ENCODE results near the gene AUTS2. TPM values are rescaled to one million over a fixed set of nuclear protein-coding genes. Genes with fewer than 3 reads are reported as not detected.

The AUTS2 gene
- total RNA-seq, 1 donor from 2014 or later, result 53.0 TPM

- no peak overlapping the region for H3K4me3 ChIP-seq
- no peak for TF ChIP-seq CTCF (IDR thresholded peaks at IDR 0.05)
- H3K9me3 ChIP-seq, result no peaks in the 10 kb centered on the region
- no peaks in the 10 kb centered on the region for H3K4me1 ChIP-seq
- intact Hi-C loops (cut with DNase I), result no loop called here
- no peak for DNase-seq (ENCODE audit: extremely low spot score in 2 of 2)
- H3K27me3 ChIP-seq, result no peaks in the 10 kb centered on the region
- no peaks in the 10 kb centered on the region for H3K36me3 ChIP-seq
- H3K27ac ChIP-seq, result no peak overlapping the region
These were observed 976.9 kb downstream of the AUTS2 start for GRCh38 chr7:70574970-70575799.

GRCh38 chr7:70577078-70577477, 978.8 kb downstream of the AUTS2 start:
- no peaks in the 10 kb centered on the region for H3K4me1 ChIP-seq
- no peak for DNase-seq (ENCODE audit: extremely low spot score in 2 of 2)
- intact Hi-C loops (cut with DNase I), result no loop called here
- H3K4me3 ChIP-seq, result no peak overlapping the region
- H3K27me3 ChIP-seq, result no peaks in the 10 kb centered on the region
- TF ChIP-seq CTCF (IDR thresholded peaks at IDR 0.05) (no peak), POLR2AphosphoS5 (IDR thresholded peaks at IDR 0.05; ENCODE audit: insufficient read depth in 1 of 2, low read depth in 1 of 2) (no peak), POLR2A (IDR thresholded peaks at IDR 0.05) (no peak)
- H3K27ac ChIP-seq, result no peak overlapping the region
- no peaks in the 10 kb centered on the region for H3K9me3 ChIP-seq
- no peaks in the 10 kb centered on the region for H3K36me3 ChIP-seq

GRCh38 chr7:70578131-70578530, 979.9 kb downstream of the AUTS2 start:
- TF ChIP-seq POLR2A (IDR thresholded peaks at IDR 0.05) (no peak), CTCF (IDR thresholded peaks at IDR 0.05) (no peak), POLR2AphosphoS5 (IDR thresholded peaks at IDR 0.05; ENCODE audit: insufficient read depth in 1 of 2, low read depth in 1 of 2) (no peak)
- no peak overlapping the region for H3K4me3 ChIP-seq
- no peaks in the 10 kb centered on the region for H3K27me3 ChIP-seq
- H3K27ac ChIP-seq, result no peak overlapping the region
- no peak for DNase-seq (ENCODE audit: extremely low spot score in 2 of 2)
- H3K36me3 ChIP-seq, result no peaks in the 10 kb centered on the region
- H3K9me3 ChIP-seq, result no peaks in the 10 kb centered on the region
- H3K4me1 ChIP-seq, result no peaks in the 10 kb centered on the region
- intact Hi-C loops (cut with DNase I), result no loop called here

- Histone ChIP-seq H3K9me3 (no peaks in the 10 kb centered on the region), H3K36me3 (no peaks in the 10 kb centered on the region), H3K4me1 (no peaks in the 10 kb centered on the region), H3K27ac (no peak overlapping the region), H3K27me3 (no peaks in the 10 kb centered on the region), H3K4me3 (no peak overlapping the region)
- no peak for DNase-seq (ENCODE audit: extremely low spot score in 2 of 2)
- no peak for TF ChIP-seq POLR2A (IDR thresholded peaks at IDR 0.05)
- no peak for TF ChIP-seq POLR2AphosphoS5 (IDR thresholded peaks at IDR 0.05; ENCODE audit: insufficient read depth in 1 of 2, low read depth in 1 of 2)
- no peak for TF ChIP-seq CTCF (IDR thresholded peaks at IDR 0.05)
- intact Hi-C loops (cut with DNase I), result no loop called here
These were observed 981.3 kb downstream of the AUTS2 start for GRCh38 chr7:70579397-70580097.

- H3K9me3 ChIP-seq, result no peaks in the 10 kb centered on the region
- H3K4me3 ChIP-seq, result no peak overlapping the region
- no peaks in the 10 kb centered on the region for H3K36me3 ChIP-seq
- TF ChIP-seq POLR2A (IDR thresholded peaks at IDR 0.05) (no peak), POLR2AphosphoS5 (IDR thresholded peaks at IDR 0.05; ENCODE audit: insufficient read depth in 1 of 2, low read depth in 1 of 2) (no peak), CTCF (IDR thresholded peaks at IDR 0.05) (no peak)
- no peak overlapping the region for H3K27ac ChIP-seq
- H3K27me3 ChIP-seq, result no peaks in the 10 kb centered on the region
- no peak for DNase-seq (ENCODE audit: extremely low spot score in 2 of 2)
- H3K4me1 ChIP-seq, result no peaks in the 10 kb centered on the region
- intact Hi-C loops (cut with DNase I), result no loop called here
These were observed 981.9 kb downstream of the AUTS2 start for GRCh38 chr7:70580161-70580560.

Measured in vagina (tissue), 2 donors.